Aorta (tissue), 5 donors: ENCODE measurements around the gene CMIP. TPM values are rescaled to one million over a fixed set of nuclear protein-coding genes. Genes with fewer than 3 reads are reported as not detected.

Experiments
- ATAC-seq: fragments of 200-7000 bp; cut with Tn5 transposase; one replicate; pipeline ENCODE4 v1.9.1; 2022; ENCODE audit warnings: moderate library complexity; ENCODE audit not compliant: low FRiP score
- DNase-seq, 2 donors: peaks; one replicate each; pipeline ENCODE4 v3.0.0-alpha.2; 2020
- H3K27ac ChIP-seq, 2 donors: one replicate each; pipeline ENCODE4 v1.5.1; 2013; ENCODE audit warnings: low read length in 2 of 2, mild to moderate bottlenecking in 2 of 2, moderate library complexity in 2 of 2, control low read depth in 1 of 2, inconsistent platforms in 1 of 2, low read depth in 1 of 2
- H3K27me3 ChIP-seq, 2 donors: one replicate each; pipeline ENCODE4 v1.6.1; 2013; ENCODE audit warnings: control low read depth in 1 of 2, low read length in 1 of 2, mild to moderate bottlenecking in 1 of 2, moderate library complexity in 1 of 2; ENCODE audit not compliant: insufficient read depth in 2 of 2, control insufficient read depth in 1 of 2
- H3K36me3 ChIP-seq, 2 donors: one replicate each; pipeline ENCODE4 v1.6.1; 2013; ENCODE audit warnings: control low read depth in 1 of 2, low read length in 1 of 2, mild to moderate bottlenecking in 1 of 2; ENCODE audit not compliant: insufficient read depth in 2 of 2, control insufficient read depth in 1 of 2
- H3K4me1 ChIP-seq, 2 donors: one replicate each; pipeline ENCODE4 v1.6.1; 2013; ENCODE audit warnings: low read length in 2 of 2, control low read depth in 1 of 2, mild to moderate bottlenecking in 1 of 2, moderate library complexity in 1 of 2; ENCODE audit not compliant: insufficient read depth in 2 of 2, control insufficient read depth in 1 of 2
- H3K4me3 ChIP-seq, 2 donors: one replicate each; pipeline ENCODE4 v1.5.1; 2013; ENCODE audit warnings: low read length in 2 of 2, control low read depth in 1 of 2, mild to moderate bottlenecking in 1 of 2
- H3K9me3 ChIP-seq: one replicate; pipeline ENCODE4 v1.6.1; 2013; ENCODE audit warnings: mild to moderate bottlenecking, low read length; ENCODE audit not compliant: control insufficient read depth
- WGBS, 2 donors: extraction: QIAGEN DNeasy Blood & Tissue Kit; methylation state at CpG; one replicate each; pipeline ENCODE4 v1.1.7; 2013; 5-methylcytosine and 5-hydroxymethylcytosine counted together
- intact Hi-C, 2 donors: fragments of 100-400 bp; cut with DNase I; formaldehyde crosslinking; loops; one replicate each; pipeline versions ENCODE4 v1.14.2 to v1.15.0; 2022
- polyA plus RNA-seq, 2 donors: library from polyadenylated mRNA; stranded (reverse); fragments of 200-250 nt; gene quantifications; one replicate each; pipeline ENCODE4 v1.2.3, GENCODE V29; 2013
- total RNA-seq, 2 donors: library from RNA; stranded (reverse); fragmentation: NEBNext Ultra II Directional; extraction: Animal tissue kit (Norgen Biotek cat#: 25700); gene quantifications; one replicate each; pipeline ENCODE4 v1.2.1, GENCODE V29; 2021
- donor health status: healthy with polysubstance abuse.
- donor health status: Bipolar disorder and iron deficiency.
- donor health status: DM: no; HTN: no; CAD: no.
- donor health status: DM: no; HTN: no; CAD: no.
- donor health status: DM: yes; HTN: yes; CAD: no.

CMIP gene
- total and polyA plus RNA-seq, 4 donors: 2.4 to 96.3 (median 27.9) TPM

DNA sequence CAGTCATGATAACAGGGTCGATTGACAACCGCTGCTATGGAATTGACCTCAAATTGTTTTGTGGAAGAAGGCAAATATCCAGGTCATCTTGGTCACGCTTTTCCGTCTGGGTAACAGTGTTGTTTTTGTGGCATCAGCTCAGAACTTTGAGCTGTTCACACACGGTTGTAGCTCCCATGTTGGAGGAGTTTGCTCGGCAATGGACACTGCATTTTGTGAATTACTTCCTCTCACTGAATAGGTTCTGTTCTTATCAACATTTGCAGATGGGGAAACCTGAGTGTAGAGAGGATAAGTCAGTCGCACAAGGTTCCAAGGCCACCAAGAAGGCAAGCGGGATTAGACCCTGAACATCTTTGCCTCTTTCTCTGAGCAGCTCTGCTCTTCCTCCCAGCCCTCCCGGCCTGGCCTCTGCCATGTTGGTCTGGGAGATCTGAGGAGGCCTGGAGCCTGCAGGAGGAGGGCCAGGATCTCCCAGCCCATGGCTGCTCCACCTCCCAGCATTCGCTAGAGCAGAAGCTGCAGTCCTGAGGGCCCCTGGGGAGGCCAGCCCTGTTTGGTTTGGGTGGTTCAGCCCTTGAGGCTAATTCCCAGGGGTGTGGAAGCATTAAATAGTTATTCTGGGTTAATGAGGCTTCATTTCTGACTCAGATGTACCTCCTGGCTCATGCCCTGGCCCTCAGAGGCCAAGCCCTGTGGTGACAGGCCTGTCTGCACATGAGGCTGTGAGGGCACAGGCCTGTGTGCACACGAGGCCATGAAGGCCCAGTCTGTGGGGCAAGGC is 180.3 kb downstream of the CMIP start:
- Histone ChIP-seq H3K27ac (no peak overlapping the region), H3K4me3 (no peak overlapping the region), H3K9me3 (no peaks in the 10 kb centered on the region), H3K36me3 (no peaks in the 10 kb centered on the region), H3K4me1 (no peaks in the 10 kb centered on the region), H3K27me3 (no peaks in the 10 kb centered on the region)
- DNase-seq: no peak
- 78 to 79% methylated on average over 11 of the region's 11 CpGs for WGBS, 2 donors
- ATAC-seq: peak; percentile 64
- intact Hi-C loops: loop anchor here in 1 of 2 donors (10.0 kb wide), 1 partner anchor 100 kb away; no protein-coding TSS in a partner anchor

- Histone ChIP-seq H3K4me3 (no peak overlapping the region), H3K27me3 (no peaks in the 10 kb centered on the region), H3K27ac (no peak overlapping the region), H3K9me3 (no peaks in the 10 kb centered on the region), H3K36me3 (no peaks in the 10 kb centered on the region), H3K4me1 (no peaks in the 10 kb centered on the region)
- intact Hi-C loops: loop anchor here in 1 of 2 donors (10.0 kb wide), 1 partner anchor 99 kb away; no protein-coding TSS in a partner anchor
- 26 to 37% methylated on average over 9 of the region's 9 CpGs for WGBS, 2 donors
- ATAC-seq: peak; percentile 78
- DNase-seq: peak; percentile 83 to 88
Measured at GRCh38 chr16:81625544-81626153, 181.0 kb downstream of the CMIP start.

- Histone ChIP-seq H3K9me3 (no peaks in the 10 kb centered on the region), H3K27ac (no peak overlapping the region), H3K4me1 (no peaks in the 10 kb centered on the region), H3K4me3 (no peak overlapping the region), H3K27me3 (no peaks in the 10 kb centered on the region), H3K36me3 (no peaks in the 10 kb centered on the region)
- DNase-seq (no peak), ATAC-seq (no peak)
- intact Hi-C loops: loop anchor here in 1 of 2 donors (10.0 kb wide), 1 partner anchor 99 kb away; no protein-coding TSS in a partner anchor
- 76 to 77% methylated on average over 6 of the region's 6 CpGs for WGBS, 2 donors
Measured at GRCh38 chr16:81626181-81626674, 181.6 kb downstream of the CMIP start.

GRCh38 chr16:81627024-81627423 is 182.4 kb downstream of the CMIP start:
- no peaks in the 10 kb centered on the region for H3K4me1 ChIP-seq
- ATAC-seq (no peak), DNase-seq (no peak)
- H3K4me3 ChIP-seq: no peak overlapping the region
- no peak overlapping the region for H3K27ac ChIP-seq
- WGBS, 2 donors: 93 to 94% methylated on average over 6 of the region's 6 CpGs
- H3K36me3 ChIP-seq: no peaks in the 10 kb centered on the region
- intact Hi-C loops: loop anchor here in 1 of 2 donors (10.0 kb wide), 1 partner anchor 98 kb away; no protein-coding TSS in a partner anchor
- no peaks in the 10 kb centered on the region for H3K9me3 ChIP-seq
- no peaks in the 10 kb centered on the region for H3K27me3 ChIP-seq

DNA sequence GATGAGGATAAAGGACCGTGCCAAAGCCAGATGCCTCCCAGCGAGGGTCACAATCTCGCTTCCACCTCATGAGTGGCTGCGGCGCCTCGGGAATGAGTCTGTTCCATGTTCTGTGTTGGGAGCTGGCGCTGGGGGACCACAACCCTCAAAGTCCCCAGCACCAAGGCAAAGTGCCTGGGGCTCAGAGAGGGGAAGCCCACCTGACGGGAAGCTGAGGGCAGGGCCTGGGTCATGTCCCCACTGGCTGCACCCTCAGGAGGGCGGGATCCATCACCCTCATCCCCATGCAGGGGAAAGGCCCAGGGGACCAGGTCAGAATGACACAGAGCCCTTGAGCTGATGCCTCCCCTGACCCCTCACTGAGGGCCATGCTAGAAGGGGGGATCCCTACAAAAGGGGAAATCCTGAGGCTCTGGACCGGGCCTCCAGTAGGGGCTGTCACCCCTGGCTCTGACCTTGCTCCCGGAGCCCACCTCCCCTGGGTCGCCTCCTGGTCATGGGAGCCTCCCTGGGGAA is 183.2 kb downstream of the CMIP start:
- ATAC-seq (no peak), DNase-seq (no peak)
- WGBS, 2 donors: 92 to 96% methylated on average over 12 of the region's 12 CpGs
- Histone ChIP-seq H3K27ac (no peak overlapping the region), H3K4me1 (no peaks in the 10 kb centered on the region), H3K36me3 (no peaks in the 10 kb centered on the region), H3K4me3 (no peak overlapping the region), H3K27me3 (no peaks in the 10 kb centered on the region), H3K9me3 (no peaks in the 10 kb centered on the region)
- intact Hi-C loops: loop anchor here in 1 of 2 donors (10.0 kb wide), 1 partner anchor 97 kb away; no protein-coding TSS in a partner anchor

DNA sequence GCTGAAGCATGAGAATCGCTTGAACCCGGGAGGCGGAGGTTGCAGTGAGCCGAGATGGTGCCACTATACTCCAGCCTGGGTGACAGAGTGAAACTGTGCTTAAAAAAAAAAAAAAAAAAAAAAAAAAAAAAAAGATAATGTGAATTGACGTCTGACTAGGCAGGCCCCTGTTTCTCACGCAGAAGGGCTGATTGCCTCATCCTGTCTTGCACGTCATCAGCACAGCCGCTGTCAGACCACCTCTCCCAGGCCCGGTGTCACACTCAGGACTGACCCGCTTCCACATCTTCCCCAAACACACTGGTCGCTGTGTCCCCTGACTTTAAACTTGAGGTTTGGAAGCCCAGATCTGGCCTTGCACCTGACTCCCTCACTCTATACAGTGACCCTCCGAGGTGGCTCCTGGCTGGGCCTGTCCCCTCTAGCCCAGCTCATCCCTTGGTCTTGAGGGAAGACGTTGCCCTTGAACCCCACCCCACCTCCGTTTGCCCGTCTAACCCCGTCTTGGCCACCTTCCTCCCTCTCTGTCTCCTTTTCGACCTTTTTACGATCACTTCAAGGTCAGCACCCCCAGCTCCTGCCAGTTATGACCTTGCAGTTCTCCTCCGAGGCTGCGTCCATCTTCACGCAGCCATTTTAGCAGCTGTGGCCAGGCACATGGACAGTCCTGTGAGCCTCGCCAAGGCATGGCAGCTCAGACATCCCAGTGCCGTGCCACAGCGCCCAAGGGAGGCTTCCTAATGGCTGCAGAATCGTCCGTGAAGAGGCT is 184.6 kb downstream of the CMIP start:
- no peaks in the 10 kb centered on the region for H3K4me1 ChIP-seq
- 94 to 95% methylated on average over 26 of the region's 26 CpGs for WGBS, 2 donors
- no peaks in the 10 kb centered on the region for H3K9me3 ChIP-seq
- intact Hi-C loops: loop anchor here in 1 of 2 donors (10.0 kb wide), 1 partner anchor 96 kb away; no protein-coding TSS in a partner anchor
- DNase-seq: no peak
- no peaks in the 10 kb centered on the region for H3K27me3 ChIP-seq
- H3K4me3 ChIP-seq: no peak overlapping the region
- no peak for ATAC-seq
- no peaks in the 10 kb centered on the region for H3K36me3 ChIP-seq
- no peak overlapping the region for H3K27ac ChIP-seq

DNA sequence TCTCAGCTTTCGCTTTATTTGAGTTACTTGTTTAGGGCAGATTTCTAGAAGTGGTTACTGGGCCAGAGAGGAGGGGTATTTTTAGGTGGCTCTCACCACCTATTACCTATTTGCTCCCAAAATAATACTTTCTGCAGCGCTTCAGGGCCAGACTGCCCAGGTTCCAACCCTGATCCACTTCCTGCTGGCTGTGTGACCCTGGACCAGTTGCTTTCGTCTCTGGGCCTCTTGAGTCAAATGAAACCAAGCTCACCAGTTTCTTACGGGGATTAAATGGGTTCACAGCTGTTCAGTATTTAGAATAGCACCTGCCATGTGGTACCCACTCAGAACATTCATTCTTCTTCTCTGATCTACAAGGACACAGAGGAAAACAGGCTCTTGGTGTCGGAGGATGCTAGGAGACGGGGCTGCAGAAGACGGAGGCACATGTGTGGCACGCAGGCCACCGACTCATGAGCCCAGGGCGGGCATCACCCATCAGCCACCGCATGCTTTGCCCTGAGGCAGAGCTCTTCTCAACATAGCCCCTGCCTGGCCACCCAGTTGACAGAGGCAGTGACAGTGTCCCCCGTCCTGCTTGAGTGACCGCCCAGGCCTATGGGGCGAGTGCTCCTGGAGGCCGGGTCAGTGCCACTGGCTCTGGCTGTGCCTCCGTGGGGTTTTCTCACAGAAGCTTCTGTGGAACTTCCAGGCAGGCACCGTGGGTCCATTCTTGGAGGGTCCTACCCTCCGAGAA is 185.5 kb downstream of the CMIP start:
- Histone ChIP-seq H3K4me1 (no peaks in the 10 kb centered on the region), H3K9me3 (no peaks in the 10 kb centered on the region), H3K36me3 (no peaks in the 10 kb centered on the region), H3K4me3 (no peak overlapping the region), H3K27me3 (no peaks in the 10 kb centered on the region), H3K27ac (no peak overlapping the region)
- intact Hi-C loops: loop anchor here in 1 of 2 donors (10.0 kb wide), 1 partner anchor 95 kb away; no protein-coding TSS in a partner anchor
- WGBS, 2 donors: 96% methylated on average over 18 of the region's 18 CpGs
- no peak for ATAC-seq
- DNase-seq: no peak

DNA sequence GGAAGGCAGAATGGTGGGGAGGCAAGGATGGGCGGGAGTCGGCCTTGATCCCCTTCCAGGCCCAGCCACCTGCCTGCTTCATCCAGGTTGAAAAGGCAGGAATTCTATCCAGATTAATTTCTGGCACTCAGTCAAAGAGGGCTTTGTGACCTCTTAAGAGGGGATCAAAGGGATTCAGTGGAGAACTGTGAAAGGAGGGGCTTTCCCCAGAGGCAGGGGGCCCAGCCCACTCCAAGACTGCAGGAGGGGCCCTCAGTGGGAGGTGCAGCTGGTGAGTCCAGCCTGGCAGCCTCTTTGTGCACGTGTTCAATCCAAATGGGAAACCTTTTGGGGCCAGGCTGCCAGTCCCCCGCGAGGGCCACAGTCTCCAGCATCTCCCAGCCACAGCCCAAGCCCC is 186.0 kb downstream of the CMIP start:
- ATAC-seq (no peak), DNase-seq (no peak)
- H3K27ac ChIP-seq: no peak overlapping the region
- intact Hi-C loops: no loop called here
- whole genome bisulfite sequencing, 2 donors: 89 to 91% methylated on average over 5 of the region's 5 CpGs
- no peaks in the 10 kb centered on the region for H3K4me1 ChIP-seq
- no peaks in the 10 kb centered on the region for H3K9me3 ChIP-seq
- no peak overlapping the region for H3K4me3 ChIP-seq
- no peaks in the 10 kb centered on the region for H3K36me3 ChIP-seq
- H3K27me3 ChIP-seq: no peaks in the 10 kb centered on the region
